Keratinocyte (primary cell): Measurements from ENCODE around the gene HHIPL1. TPM values are rescaled to one million over a fixed set of nuclear protein-coding genes. Genes with fewer than 3 reads are reported as not detected.

ENCODE experiments used
- DNase-seq: peaks from one replicate; pipeline ENCODE4 v3.0.0-alpha.2; 2011; ENCODE audit warnings: low read depth, missing footprints, low spot score
- FAIRE-seq: peaks from 2 replicates; lab custom pipeline; 2011; peaks lifted over from hg19 to GRCh38; lab: Jason Lieb, UNC
- H2AFZ ChIP-seq: 2 replicates; pipeline ENCODE4 v1.6.0; 2012; ENCODE audit warnings: low read length, control low read depth, inconsistent platforms; ENCODE audit not compliant: control insufficient read depth
- H3K27ac ChIP-seq: 2 replicates; pipeline ENCODE4 v1.5.1; 2011; ENCODE audit warnings: low read length; ENCODE audit not compliant: control insufficient read depth, insufficient read depth
- H3K27me3 ChIP-seq: 3 replicates; pipeline ENCODE4 v1.6.0; 2011; ENCODE audit warnings: low read length; ENCODE audit not compliant: control insufficient read depth, insufficient read depth; ENCODE audit errors: extremely low read depth
- H3K36me3 ChIP-seq, 2 experiments: 2 replicates in 1 of 2; 3 replicates in 1 of 2; pipeline ENCODE4 v1.5.1; 2011; ENCODE audit warnings: low read length in 2 of 2, mild to moderate bottlenecking in 1 of 2; ENCODE audit not compliant: control insufficient read depth in 2 of 2, insufficient read depth in 2 of 2; ENCODE audit errors: extremely low read depth in 1 of 2
- H3K4me1 ChIP-seq: 3 replicates; pipeline ENCODE4 v1.5.1; 2011; ENCODE audit warnings: low read length; ENCODE audit not compliant: control insufficient read depth, insufficient read depth; ENCODE audit errors: extremely low read depth
- H3K4me2 ChIP-seq: 3 replicates; pipeline ENCODE4 v1.6.0; 2011; ENCODE audit warnings: low read depth, low read length; ENCODE audit not compliant: control insufficient read depth, insufficient read depth; ENCODE audit errors: extremely low read depth
- H3K4me3 ChIP-seq, 3 experiments: fragments of 200-600 bp in 1 of 3; sonication (generic) in 1 of 3; 2 replicates in 2 of 3; 3 replicates in 1 of 3; pipeline ENCODE4 v1.5.1; 2011 to 2016; ENCODE audit warnings: low read length in 3 of 3, mild to moderate bottlenecking in 3 of 3, control low read depth in 2 of 3, inconsistent platforms in 1 of 3, low read depth in 1 of 3, mixed read lengths in 1 of 3, mixed run types in 1 of 3, moderate library complexity in 1 of 3; ENCODE audit not compliant: control insufficient read depth in 2 of 3, insufficient read depth in 2 of 3; ENCODE audit errors: extremely low read depth in 1 of 3
- H3K79me2 ChIP-seq: 2 replicates; pipeline ENCODE4 v1.6.0; 2012; ENCODE audit warnings: low read length; ENCODE audit not compliant: control insufficient read depth, insufficient read depth
- H3K9ac ChIP-seq: 3 replicates; pipeline ENCODE4 v1.6.0; 2011; ENCODE audit warnings: low read length; ENCODE audit not compliant: control insufficient read depth, insufficient read depth; ENCODE audit errors: extremely low read depth
- H3K9me1 ChIP-seq: 3 replicates; pipeline ENCODE4 v1.6.0; 2011; ENCODE audit warnings: low read length; ENCODE audit not compliant: control insufficient read depth, insufficient read depth; ENCODE audit errors: extremely low read depth
- H3K9me3 ChIP-seq: 2 replicates; pipeline ENCODE4 v1.5.1; 2012; ENCODE audit warnings: low read depth, low read length; ENCODE audit not compliant: control insufficient read depth
- H4K20me1 ChIP-seq: 3 replicates; pipeline ENCODE4 v1.6.0; 2011; ENCODE audit warnings: low read length; ENCODE audit not compliant: control insufficient read depth, insufficient read depth; ENCODE audit errors: extremely low read depth
- EZH2 ChIP-seq: IDR thresholded peaks from one replicate; pipeline ENCODE4 v1.6.1; 2012; ENCODE audit warnings: inconsistent platforms, mild to moderate bottlenecking, low read length, moderate library complexity
- dilution Hi-C: fragments of 300-500 bp; cut with MboI; formaldehyde crosslinking; loops from one replicate; pipeline ENCODE4 v1.7.0; 2020; ENCODE audit warnings: low sequenced_read_pairs; ENCODE audit not compliant: extremely low pct_ligation_motif_present
- polyA plus RNA-seq, 5 experiments: library from polyadenylated mRNA; depleted of rRNA in 3 of 5; stranded (reverse) in 3 of 5; stranded (forward) in 1 of 5; unstranded in 1 of 5; fragments of >200 nt; gene quantifications; 1 replicate in 1 of 5; 2 replicates in 3 of 5; 3 replicates in 1 of 5; pipeline versions ENCODE4 v1.2.1 to v1.2.3, GENCODE V29; 2011 to 2012; ENCODE audit warnings: missing spikeins in 2 of 5, low read depth in 1 of 5, low replicate concordance in 1 of 5
- TF ChIP-seq, protein P1 (sequence below), 3 experiments: IDR thresholded peaks in 1 of 3; conservative IDR thresholded peaks in 1 of 3; optimal IDR thresholded peaks in 1 of 3; 2 replicates in 2 of 3; 3 replicates in 1 of 3; pipeline versions ENCODE3 to v1.5.1; 2011; ENCODE audit warnings: low read length in 3 of 3, mild to moderate bottlenecking in 3 of 3, moderate library complexity in 2 of 3, control low read depth in 1 of 3, inconsistent platforms in 1 of 3; ENCODE audit not compliant: insufficient read depth in 2 of 3; ENCODE audit errors: extremely low read depth in 1 of 3

HHIPL1 gene
- polyA plus RNA-seq, 1 donor (not counting 4 experiments of a cell fraction or from before 2014, with no cell fraction given), result 0.08 TPM

DNA sequence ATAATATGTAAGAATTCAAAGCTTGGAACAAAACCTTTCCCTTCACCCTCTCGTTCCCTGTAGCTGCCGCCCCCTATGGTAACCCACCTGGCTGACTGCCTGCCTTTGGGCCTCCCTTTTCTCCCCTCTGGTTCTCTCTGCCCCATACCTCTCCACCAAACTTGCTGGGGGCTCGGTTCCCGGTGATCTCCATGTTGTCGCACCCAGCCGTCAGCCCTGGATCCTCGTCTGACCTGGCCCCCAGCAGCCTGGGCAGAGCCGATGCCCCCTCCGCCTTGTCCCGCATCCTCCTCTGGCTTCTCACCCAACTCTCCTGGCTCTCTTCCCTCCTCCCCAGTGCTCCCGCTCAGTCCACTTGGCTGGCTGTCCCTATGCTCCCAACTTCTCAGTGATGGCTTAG lies 43.7 kb downstream of the HHIPL1 start:
- Histone ChIP-seq H3K27ac (no peak overlapping the region), H3K4me3 (no peak overlapping the region), H3K4me2 (no peak overlapping the region), H3K9ac (no peak overlapping the region), H3K79me2 (no peaks in the 10 kb centered on the region), H4K20me1 (no peaks in the 10 kb centered on the region), H2AFZ (no peak overlapping the region), H3K9me1 (no peaks in the 10 kb centered on the region), H3K9me3 (no peaks in the 10 kb centered on the region), H3K27me3 (peaks cover 20% of the 10 kb centered on the region), H3K36me3 (no peaks in the 10 kb centered on the region), H3K4me1 (no peaks in the 10 kb centered on the region)
- TF ChIP-seq EZH2, result no peak
- TF ChIP-seq, protein P1, sequence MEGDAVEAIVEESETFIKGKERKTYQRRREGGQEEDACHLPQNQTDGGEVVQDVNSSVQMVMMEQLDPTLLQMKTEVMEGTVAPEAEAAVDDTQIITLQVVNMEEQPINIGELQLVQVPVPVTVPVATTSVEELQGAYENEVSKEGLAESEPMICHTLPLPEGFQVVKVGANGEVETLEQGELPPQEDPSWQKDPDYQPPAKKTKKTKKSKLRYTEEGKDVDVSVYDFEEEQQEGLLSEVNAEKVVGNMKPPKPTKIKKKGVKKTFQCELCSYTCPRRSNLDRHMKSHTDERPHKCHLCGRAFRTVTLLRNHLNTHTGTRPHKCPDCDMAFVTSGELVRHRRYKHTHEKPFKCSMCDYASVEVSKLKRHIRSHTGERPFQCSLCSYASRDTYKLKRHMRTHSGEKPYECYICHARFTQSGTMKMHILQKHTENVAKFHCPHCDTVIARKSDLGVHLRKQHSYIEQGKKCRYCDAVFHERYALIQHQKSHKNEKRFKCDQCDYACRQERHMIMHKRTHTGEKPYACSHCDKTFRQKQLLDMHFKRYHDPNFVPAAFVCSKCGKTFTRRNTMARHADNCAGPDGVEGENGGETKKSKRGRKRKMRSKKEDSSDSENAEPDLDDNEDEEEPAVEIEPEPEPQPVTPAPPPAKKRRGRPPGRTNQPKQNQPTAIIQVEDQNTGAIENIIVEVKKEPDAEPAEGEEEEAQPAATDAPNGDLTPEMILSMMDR (optimal IDR thresholded peaks at IDR 0.05 in 1 of 3, IDR thresholded peaks at IDR 0.05 in 1 of 3, conservative IDR thresholded peaks at IDR 0.05 in 1 of 3; ENCODE audit: extremely low read depth in 1 of 3, insufficient read depth in 2 of 3, low read length in 3 of 3), result no peak
- dilution Hi-C loops, result no loop called here
- no peak for DNase-seq
- FAIRE-seq, result no peak

DNA sequence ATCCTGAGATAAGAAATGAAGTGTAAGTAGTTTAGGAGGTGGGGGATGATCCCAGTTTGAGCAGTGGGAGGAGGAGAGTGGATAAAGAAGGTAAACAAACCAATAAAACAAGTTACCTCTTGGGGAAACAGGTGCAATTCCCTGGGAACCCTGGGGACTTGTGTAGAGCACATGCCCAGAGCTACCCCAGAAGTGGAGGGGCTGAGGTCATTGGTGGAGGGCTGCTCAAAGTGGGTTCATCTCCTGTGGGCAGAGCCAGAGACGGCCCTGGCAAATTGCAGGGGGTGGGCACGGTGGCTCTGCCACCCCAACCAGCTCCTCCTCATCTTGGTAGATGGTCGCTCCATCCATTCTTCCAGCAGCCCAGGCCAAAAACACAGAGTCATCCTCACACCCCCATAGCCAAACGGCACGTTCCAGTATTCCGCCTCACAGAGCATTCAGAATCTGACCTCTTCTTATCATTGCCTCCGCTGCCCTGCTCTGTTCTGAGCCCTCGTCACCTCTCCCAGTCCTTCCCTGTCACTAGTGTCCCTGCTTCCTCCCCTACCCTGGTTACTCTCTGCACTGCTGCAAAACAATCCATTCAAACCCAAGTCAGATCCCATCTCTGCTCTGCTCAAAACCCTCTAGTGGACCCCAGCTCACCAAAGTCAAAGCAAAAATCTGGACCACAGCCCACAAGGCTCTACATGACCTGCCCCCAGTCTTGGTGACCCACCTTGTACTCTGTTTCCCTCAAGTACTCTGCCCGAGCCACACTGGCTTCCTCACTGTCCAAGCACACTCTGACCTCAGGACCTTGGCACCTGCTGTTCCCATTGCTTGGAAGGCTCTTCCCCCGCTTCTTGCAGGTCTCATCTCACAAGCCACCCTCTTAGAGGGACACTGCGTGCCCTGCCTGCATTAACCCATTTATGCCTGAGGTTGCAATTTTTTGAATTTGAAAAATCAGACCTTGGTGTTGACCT lies 44.6 kb downstream of the HHIPL1 start:
- H3K79me2 ChIP-seq, result no peaks in the 10 kb centered on the region
- no peak for TF ChIP-seq EZH2
- TF ChIP-seq, protein P1 (optimal IDR thresholded peaks at IDR 0.05 in 1 of 3, IDR thresholded peaks at IDR 0.05 in 1 of 3, conservative IDR thresholded peaks at IDR 0.05 in 1 of 3; ENCODE audit: extremely low read depth in 1 of 3, insufficient read depth in 2 of 3, low read length in 3 of 3), result no peak
- no peaks in the 10 kb centered on the region for H3K9me1 ChIP-seq
- H3K9ac ChIP-seq, result no peak overlapping the region
- DNase-seq (no peak), FAIRE-seq (no peak)
- H4K20me1 ChIP-seq, result no peaks in the 10 kb centered on the region
- H3K36me3 ChIP-seq, result no peaks in the 10 kb centered on the region
- peaks cover 20% of the 10 kb centered on the region for H3K27me3 ChIP-seq
- H2AFZ ChIP-seq, result no peak overlapping the region
- H3K4me3 ChIP-seq, result no peak overlapping the region
- no peak overlapping the region for H3K27ac ChIP-seq
- H3K4me2 ChIP-seq, result no peak overlapping the region
- no peaks in the 10 kb centered on the region for H3K9me3 ChIP-seq
- H3K4me1 ChIP-seq, result no peaks in the 10 kb centered on the region
- dilution Hi-C loops, result no loop called here
